GM18507 (cell line): ENCODE data around the gene LNX1.

Source experiments
- DNase-seq: peaks from one replicate; pipeline ENCODE4 v3.0.0; 2011; ENCODE audit warnings: low read depth; ENCODE audit not compliant: insufficient read length; ENCODE audit errors: extremely low spot score
- FAIRE-seq: peaks from 2 replicates; lab custom pipeline; 2011; peaks lifted over from hg19 to GRCh38; lab: Jason Lieb, UNC

The LNX1 gene

GRCh38 chr4:53576676-53577372, 14.5 kb downstream of the LNX1 start:
- FAIRE-seq (no peak), DNase-seq (no peak)

- FAIRE-seq: no peak
Observed at GRCh38 chr4:53576071-53576617, 15.1 kb downstream of the LNX1 start.

GRCh38 chr4:53575552-53575951, 15.7 kb downstream of the LNX1 start:
- FAIRE-seq (no peak), DNase-seq (no peak)

More at GRCh38 chr4:53576071-53576617, 15.1 kb downstream of the LNX1 start:
- DNase-seq: no peak

- FAIRE-seq: no peak
Observed at GRCh38 chr4:53574528-53574927, 16.8 kb downstream of the LNX1 start.

DNA sequence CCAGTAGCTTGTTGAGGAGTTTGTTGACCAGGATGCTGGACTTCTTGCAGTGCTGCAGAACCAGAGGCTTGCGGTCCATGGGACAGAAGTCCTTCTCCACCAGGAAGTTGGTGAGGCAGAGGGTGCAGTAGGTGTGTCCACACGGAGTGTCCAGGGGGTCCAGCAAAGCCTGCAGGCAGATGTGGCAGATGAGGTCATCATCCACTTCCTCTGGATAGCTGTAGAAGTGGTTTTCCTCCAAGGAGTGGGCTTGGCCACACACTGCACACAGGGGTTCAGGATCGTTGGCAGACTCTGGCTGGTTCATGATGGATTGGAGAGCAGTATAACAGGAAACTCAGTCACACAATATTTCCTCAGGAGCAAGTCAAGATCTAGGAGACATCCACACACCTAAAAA, 17.6 kb downstream of the LNX1 start:
- DNase-seq (no peak), FAIRE-seq (no peak)

More at GRCh38 chr4:53574528-53574927, 16.8 kb downstream of the LNX1 start:
- DNase-seq: no peak

GRCh38 chr4:53572600-53572994, 18.7 kb downstream of the LNX1 start:
- DNase-seq: no peak
- no peak for FAIRE-seq

DNA sequence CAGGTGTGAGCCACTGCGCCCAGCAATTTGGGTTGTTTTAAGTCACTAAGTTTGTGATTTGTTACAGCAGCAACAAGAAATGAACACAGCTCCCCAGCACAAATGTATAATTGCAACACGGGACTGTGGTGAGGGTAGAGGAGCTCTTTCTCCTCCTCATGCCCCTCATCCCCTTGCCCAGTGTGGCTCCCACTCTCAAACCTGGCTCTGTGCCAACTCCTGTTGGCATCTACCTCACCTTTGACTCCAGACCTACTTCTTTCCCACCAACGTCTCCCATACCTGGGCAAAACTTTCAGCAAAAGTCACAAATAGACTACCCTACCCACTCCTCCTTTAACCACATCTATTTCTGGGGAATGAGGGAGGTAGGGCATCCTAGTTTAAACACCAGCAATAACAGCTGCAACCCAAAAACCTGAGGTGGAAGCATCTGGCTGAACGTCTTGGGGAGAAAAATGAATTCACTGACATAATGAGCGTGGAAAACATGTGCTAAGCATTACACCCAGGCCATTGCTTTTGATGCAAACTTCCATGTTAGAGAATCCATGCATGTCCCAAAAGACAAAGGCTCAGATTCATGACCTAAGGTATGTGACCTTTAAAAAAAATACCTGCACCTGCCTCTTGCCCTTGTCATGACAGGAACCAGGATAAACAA, 19.2 kb downstream of the LNX1 start:
- DNase-seq (no peak), FAIRE-seq (no peak)

GRCh38 chr4:53563824-53564223, 27.5 kb downstream of the LNX1 start:
- DNase-seq (no peak), FAIRE-seq (no peak)

DNA sequence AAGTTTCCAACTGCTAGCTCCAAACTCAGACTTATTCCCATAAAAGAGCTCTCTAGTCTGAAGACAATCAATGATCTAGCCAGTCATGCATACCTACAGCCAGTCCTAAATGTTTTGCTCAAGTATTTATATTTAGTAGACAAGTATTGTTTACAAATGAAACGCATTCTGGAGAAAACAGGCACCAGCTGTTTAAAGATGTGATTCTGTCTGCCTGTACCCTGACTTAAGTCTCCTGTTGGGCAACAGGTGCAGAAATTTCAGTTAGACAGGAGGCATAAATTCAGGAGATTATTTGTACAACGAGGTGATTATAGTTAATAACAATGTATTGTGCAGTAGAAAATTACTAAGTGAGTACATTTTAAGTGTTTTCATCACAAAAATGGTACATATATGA, 28.9 kb downstream of the LNX1 start:
- no peak for FAIRE-seq
- no peak for DNase-seq

DNA sequence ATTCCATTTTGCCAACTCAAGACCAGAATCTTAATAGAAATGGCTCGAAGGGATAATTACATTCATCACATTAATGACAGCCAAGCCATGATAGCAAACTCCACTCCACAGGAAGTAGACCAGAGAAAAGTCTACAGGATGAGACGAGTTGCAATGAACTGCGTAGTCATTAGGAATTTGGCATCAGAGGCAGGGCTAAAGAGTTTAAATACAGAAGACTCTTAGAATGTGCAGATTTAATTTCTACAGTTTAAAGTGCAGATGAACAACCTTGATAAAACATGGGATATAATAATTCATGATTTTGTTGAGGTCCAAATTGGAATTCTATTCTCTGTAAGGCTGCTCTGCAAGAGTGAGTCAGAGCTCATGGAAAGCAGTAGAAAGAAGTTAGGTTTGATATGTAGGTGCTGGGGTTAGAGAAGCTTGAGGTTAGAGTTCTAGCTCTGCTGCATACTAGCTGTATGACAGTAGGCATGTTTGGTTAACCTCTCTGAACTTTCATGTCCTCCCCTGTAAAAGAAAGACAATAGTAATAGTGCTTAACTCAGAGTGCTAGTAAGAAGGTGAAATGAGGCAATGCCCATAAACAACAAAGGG, 32.2 kb downstream of the LNX1 start:
- no peak for FAIRE-seq
- DNase-seq: no peak

DNA sequence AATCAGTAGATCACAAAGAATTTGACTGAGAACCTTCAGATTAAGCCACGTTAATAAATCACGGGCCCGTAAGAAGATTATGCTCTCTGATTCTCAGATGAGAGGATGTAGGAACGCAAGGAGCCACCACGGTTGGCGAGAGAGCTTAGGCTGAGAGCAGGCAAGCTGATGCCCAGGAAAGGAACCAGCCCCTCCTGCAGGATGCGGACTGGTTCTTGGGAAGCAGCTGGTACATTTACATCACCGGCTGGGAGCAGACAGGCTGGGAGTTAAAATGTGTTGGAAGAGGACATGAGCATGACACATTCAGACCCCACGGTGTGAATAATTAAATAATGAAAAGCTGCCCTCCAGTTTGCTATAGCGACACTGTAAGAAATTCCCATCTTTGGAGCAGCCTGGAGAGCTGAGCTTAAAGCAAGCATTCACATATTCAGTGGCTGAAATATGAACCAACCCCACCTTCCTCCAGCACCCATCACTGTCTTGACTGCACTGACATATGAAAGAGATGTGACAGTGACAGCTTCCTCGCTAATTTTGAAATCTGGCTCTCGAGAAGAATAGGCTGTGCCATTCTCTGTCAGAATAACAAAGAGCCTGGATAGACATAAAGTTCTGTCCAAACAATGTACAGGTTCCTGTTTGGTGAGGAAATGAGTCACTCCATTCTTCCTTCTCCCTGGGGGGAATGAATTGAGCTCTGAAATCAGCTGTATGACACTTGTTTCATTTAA, 33.1 kb downstream of the LNX1 start:
- no peak for FAIRE-seq
- no peak for DNase-seq

DNA sequence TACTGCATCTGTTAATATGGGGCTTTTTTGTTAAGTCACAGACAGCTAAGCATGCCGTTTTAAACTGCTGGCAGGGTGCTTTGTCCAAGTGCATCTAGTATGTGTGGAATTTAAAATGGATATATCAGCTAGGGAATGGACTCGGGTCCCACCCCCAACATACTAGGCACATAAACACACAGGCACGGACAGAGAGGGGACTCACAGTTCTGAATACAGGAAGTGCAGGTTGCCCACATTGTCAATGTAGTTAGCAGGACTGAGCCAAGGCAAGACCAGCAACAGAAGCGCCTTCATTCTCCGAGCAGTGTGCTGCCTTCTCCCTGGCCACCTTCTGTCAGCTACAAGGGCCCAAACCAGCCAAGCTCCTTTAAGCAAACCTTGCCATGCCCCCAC, 33.6 kb downstream of the LNX1 start:
- FAIRE-seq: no peak
- DNase-seq: no peak

DNA sequence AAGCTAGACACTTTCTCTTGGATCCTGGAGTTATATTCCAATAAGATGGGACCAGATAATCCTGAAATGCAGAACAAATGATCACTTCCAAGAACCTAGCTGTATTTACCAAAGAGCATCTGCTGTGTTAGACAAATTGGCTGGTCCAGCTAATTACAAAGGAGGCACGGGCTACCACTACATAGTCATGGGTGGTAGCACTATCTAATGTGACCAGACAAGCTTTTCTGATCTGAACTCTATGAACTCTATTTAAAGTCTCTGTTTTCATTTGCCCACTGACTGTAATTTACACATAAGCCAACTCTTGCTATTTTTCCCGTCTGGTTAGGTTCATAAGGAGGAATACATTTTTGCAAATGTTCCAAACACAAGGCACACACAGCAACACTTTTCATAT, 34.6 kb downstream of the LNX1 start:
- DNase-seq (no peak), FAIRE-seq (no peak)

DNA sequence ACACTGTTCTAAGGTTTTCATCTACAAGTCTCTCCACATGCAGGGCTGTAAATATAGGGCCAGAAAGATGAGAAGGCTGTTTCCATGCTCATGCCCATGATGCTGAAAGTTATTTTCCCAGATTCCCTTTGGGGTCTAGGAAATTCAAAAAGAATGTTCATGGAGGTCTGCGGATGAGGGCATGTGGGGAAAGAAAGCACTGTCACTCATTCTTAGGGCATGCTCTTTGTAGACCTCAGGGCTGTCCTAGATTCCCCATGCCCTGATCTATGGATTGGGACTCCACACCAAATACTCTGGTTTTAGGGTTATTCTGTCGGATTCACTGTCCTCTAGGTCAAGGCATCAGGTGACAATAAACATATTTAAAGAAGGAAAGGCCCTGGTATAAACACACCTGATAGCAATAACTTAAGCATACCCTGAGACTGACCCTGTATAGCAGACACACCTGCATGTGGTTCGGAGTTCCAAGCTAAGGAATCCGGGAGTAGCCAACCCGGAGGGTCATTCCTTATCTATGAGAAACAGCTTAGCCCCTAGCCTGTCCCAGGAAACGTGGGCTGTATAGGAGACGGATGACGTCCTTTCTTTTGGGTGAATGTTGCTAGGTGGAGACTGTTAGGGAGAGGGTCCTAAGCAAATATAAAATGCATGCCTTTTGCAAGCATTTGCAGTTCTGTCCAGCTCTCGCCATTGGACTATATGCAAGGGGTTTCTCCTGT, 37.6 kb downstream of the LNX1 start:
- FAIRE-seq: no peak
- no peak for DNase-seq

- no peak for FAIRE-seq
Observed at GRCh38 chr4:53552711-53553110, 38.6 kb downstream of the LNX1 start.

DNA sequence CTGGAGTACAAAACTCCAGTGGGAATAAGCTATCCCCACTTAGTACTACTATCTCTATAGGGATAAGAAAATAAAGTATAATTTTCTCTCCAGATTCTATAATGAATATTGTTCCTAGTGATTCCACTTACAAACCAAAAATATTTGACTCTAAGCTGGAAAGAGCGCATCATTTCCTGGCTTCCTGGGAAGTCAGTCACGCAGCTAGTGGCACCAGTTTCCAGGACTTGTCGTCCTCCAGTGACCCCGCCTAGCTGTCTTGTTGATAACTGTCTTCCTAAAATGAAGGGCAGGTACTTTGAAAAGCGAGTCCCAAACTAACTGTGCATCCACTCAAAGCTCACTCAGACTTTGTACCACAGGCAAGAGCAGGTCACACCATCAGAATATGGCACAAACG, 39.3 kb downstream of the LNX1 start:
- DNase-seq: no peak
- no peak for FAIRE-seq

More at GRCh38 chr4:53552711-53553110, 38.6 kb downstream of the LNX1 start:
- DNase-seq: no peak

DNA sequence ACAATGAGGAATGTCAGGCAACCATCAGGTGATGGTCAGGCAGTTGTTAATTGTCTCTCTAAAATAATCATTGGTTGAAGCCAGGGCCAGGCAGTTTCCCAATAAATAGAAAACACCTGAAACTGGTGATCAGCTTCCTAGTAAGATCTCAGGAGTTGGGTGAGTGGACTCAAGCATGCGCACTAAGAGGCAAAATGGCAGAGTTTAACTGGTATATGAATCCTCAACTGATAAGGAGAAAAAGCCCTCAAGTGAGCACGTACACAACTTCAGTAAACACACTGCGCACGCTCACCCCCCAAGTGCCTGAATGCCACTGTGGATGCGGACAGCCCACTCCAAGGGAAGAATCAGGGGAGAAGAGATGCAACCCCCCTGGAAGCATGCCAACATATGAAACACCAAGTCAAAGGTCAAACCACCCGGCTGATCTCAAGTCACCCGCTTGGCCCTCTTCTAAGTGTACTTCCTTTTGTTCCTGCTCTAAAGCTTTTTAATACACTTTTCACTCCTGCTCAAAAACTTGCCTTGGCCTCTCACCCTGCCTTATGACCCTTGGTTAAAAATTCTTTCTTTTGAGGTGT, 39.9 kb downstream of the LNX1 start:
- FAIRE-seq (no peak), DNase-seq (no peak)

GRCh38 chr4:53548662-53549061, 42.6 kb downstream of the LNX1 start:
- no peak for DNase-seq
- FAIRE-seq: no peak

- FAIRE-seq: no peak
Observed at GRCh38 chr4:53547983-53548382, 43.3 kb downstream of the LNX1 start.

More at GRCh38 chr4:53547983-53548382, 43.3 kb downstream of the LNX1 start:
- DNase-seq: no peak
